Testis (tissue), 2 donors: ENCODE results near the gene VOPP1.

Experiments used
- CTCF ChIP-seq, 3 experiments: fragments of 450-650 bp in 2 of 3; fragments of 200-600 bp in 1 of 3; sonication (generic) in 1 of 3; IDR thresholded peaks; one replicate each; pipeline ENCODE4 v1.5.1; 2016 to 2019; ENCODE audit warnings: antibody characterized with exemption in 3 of 3, mild to moderate bottlenecking in 2 of 3, moderate library complexity in 1 of 3
- POLR2A ChIP-seq: fragments of 450-650 bp; IDR thresholded peaks from one replicate; pipeline ENCODE4 v1.6.1; 2017; ENCODE audit warnings: antibody characterized with exemption, mild to moderate bottlenecking, moderate library complexity

GRCh38 chr7:55478700-55479099 lies 93.6 kb downstream of the VOPP1 start:
- TF ChIP-seq CTCF (IDR thresholded peaks at IDR 0.05) (no peak), POLR2A (no peak)
